ENCODE measurements around the gene ASB1.
A peak's percentile ranks its signal among the peaks of the same experiment; 100 is the strongest.

The ASB1 gene

GRCh38 chr2:238446371-238446770 lies 19.6 kb downstream of the ASB1 start:
- no peak for DNase-seq

DNA sequence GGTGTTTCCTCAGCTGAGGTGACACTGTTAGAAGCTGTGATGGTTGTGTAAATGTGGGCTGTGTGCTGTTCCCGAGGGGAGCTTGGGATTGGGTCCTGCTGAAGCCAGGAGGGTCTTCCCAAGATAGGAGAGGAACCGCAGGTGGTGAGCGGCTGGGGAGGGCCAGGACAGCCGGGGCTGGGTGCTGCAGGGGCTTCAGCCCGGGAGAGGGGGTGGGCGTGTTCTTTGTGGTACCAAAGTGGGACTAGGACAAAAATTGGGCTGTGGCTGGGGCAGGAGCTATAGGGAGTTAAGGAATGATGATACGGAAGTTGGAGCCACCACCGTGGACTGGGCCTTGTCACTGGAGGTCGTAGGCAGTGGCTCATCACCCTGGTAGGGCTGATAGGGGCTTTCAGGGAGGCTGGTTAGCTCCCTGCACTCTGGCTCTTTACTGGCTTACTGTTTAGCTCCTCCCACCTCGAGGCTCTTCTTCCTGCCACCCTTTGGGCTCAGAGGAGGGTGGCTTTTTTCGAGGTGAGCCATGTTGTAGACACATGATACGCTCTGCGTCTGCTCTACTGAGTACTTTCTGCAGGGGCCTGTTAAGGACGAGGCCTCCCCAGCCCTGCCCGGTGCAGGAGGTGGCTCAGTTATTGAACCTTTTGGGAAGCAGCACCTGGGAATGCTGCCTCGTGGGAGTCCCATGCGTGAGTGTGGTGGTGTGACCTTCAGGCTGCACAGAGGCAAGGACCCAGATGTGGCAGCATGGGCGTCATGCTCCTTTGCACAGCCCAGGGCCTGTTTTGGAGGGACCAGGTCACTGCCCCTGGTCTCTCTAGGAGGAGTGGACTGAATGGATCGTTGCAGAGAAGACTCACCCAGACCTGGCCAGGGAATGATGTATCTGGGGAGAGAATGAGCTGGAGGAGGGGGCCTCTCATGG lies 21.6 kb downstream of the ASB1 start:
- no peak for DNase-seq

DNA sequence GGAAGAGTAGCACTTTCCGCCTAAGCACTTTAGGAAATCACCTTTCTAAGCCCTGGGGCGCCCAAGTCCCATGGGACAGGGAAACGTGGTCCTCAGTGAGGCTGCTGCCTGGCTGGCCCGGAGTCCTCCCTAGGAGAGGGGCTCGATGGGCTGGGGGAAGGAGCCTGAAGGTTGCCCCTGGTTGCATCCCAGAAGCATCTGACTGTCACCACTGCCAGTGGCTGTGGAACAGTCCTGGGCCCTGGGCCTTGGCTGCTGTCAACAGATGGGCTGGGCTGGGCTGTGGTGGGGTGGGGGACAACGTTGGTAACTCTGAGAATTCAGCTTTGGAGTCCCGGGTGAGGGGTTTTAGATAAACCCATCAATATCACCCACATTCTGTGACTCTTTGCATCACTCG lies 22.5 kb downstream of the ASB1 start:
- no peak for DNase-seq

DNA sequence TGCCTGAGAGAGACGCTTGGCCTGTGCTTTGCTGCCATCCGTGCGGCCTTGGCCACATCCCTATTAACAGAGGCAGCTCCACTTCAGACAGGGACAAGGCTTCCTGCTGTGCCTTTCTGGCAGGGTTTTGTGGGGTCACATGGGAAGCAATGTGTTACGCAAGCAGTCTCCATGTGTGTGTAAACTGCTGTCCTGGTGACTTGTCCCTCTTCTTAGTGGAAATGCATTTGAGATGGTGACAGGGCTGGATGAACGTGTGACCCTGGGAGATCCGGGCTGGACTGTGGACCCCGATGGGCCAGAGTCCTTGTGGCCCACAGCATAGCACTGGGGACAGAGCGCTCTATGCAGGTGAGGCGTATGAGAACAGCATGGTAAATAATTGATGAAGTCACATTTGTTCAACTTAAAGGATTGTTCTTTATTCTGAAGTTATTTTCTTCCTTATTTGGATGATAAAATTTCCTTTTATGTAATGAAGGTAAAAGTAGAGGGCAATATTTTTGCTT lies 23.2 kb downstream of the ASB1 start:
- DNase-seq: no peak

DNA sequence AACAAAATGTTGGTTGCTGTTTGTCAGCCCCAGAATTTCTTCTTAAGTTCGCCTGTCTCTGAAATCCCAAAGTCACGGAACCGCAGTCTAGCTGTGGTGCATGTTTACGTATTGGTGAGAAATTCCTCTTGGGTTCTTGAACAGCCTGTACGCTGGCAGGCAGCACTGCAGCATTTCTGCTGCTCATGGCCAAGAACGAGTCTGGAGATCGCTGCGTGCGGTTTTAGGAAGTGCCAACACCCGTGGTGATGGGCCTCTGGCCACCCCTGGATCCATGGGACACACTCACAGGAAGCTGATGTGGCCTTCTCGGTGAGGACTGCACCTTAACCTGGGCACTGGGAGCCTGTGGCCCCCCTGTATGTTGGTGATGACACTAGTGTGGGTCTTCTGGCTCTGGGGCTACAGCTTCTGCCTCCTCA lies 23.7 kb downstream of the ASB1 start:
- DNase-seq: no peak

DNA sequence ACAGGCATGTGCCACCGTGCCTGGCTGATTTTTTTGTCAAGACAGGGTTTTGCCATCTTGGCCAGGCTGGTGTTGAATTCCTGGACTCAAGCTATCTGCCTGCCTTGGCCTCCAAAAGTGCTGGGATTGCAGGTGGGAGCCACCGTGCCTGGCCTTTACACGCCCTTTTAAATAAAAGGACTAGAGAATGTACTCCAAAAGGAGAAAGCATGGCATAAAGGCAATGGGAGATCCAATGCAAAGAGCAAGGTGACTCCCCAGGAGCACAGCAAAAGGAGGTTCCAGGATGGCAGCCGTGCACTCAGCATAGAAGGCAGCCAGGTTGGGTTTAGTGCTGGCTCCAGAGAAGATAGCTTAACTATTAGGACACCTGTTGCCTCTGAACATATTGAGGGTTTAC lies 27.1 kb downstream of the ASB1 start:
- no peak for DNase-seq

GRCh38 chr2:238456449-238456848 lies 29.7 kb downstream of the ASB1 start:
- DNase-seq: no peak

DNA sequence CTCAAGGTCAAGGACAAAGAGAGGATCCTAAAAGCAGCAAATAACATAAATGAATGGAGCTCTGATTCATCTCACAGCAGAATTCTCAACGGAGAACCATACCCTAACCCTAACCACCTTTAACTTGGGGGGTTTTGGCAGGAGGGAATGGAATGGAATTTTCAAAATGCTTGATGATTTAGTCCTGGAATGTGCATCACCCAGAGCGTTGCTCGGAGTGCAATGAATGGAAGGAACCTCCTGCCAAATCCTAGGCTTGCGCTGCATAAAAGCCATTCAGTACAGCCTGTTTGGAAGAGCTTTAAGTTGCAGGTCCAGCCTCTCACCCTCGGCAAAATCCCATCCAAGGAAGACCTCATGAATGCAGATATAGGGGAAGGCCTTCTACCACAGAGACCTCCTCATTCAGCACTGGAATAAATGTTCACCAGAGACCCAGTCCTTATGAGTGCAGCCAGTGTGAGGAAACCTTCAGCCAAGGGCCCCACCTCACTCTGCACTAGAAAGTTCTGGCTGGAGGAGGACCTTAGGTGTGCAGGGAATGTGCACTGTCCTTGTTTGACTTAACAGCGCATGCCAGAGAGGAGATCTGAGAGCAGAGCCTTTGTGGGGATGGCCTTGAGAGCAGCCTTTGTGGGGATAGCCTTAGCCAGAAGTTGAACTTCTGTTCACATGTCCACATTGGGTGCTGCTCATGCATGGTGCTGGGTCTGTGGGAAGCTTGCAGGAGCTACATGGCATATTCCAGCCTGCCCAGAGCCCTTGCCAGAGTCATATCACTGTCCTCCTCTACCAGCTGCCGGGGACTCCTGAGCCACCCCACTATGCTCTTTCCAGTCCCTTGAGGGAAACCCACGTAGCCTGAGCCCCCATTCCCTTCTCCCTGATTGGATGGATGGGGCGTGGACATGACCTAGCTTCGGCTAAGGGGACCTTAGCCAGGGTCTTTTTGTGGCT lies 30.5 kb downstream of the ASB1 start:
- DNase-seq: no peak

- DNase-seq: no peak
These were observed 31.2 kb downstream of the ASB1 start for GRCh38 chr2:238457927-238458324.

DNA sequence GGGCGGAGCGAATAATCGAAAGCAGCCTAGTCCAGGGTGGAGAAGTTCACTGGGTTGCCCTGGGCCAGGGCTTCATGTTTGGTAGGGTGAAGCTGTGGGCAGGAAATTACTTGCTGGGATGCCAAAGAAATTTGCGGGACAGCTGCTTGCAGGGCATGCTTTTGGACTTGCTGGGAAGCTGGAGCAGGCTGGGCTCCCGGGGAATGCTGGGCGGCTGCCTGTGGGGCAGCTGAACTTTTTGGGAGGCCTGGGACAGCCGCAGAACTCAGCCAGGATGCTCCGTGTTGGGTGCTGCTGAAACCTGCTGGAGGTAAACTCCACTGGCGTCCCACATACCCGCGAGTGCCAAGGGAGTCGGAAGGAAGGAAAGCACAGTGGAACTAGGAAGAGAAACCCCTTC lies 31.9 kb downstream of the ASB1 start:
- no peak for DNase-seq

GRCh38 chr2:238459081-238459629 lies 32.4 kb downstream of the ASB1 start:
- DNase-seq: no peak

DNA sequence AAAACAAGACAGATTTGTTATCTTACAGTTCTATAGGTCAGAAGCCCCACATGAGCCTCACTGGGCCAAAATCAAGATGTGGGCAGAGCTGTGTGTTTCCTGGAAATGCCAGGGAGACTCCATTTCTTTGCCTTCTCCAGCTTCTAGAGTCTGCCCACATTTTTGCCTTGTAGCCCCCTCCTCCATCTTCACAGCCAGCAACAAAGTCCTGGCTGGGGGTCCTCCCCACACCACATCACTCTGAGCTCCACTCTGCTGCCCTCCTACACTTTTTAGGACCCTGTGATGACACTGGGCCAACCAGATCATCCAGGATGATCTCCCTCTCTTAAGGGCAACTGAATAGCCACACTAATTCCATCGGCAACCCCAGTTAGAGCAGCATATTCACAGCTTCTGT lies 34.3 kb downstream of the ASB1 start:
- DNase-seq: no peak

- no peak for DNase-seq
These were observed 34.8 kb downstream of the ASB1 start for GRCh38 chr2:238461491-238461890.

GRCh38 chr2:238461916-238462315 lies 35.2 kb downstream of the ASB1 start:
- no peak for DNase-seq

- DNase-seq: peak; percentile 24
These were observed 36.2 kb downstream of the ASB1 start for GRCh38 chr2:238462782-238463396.

DNA sequence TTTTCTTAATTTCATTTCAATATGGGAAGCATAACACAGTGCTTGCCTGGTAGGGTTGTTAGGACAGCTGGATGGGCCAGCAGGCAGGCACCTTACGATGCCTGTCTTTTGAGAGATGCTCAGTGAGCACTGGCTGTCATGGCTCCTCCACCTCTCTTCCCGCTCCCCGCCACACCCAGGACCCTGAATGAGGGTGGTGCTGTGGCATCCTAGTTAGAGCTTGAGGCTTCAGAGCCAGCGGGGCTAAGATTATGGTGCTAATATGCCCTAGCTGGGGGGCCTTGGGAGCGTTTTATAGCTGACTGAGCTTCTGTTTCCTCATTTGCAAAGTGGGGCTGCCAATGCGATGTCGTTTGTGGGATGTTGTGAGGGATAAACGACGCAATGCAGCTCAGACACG lies 37.7 kb downstream of the ASB1 start:
- no peak for DNase-seq

GRCh38 chr2:238465487-238466242 lies 38.9 kb downstream of the ASB1 start:
- DNase-seq: no peak

- no peak for DNase-seq
These were observed 39.6 kb downstream of the ASB1 start for GRCh38 chr2:238466243-238466756.

DNA sequence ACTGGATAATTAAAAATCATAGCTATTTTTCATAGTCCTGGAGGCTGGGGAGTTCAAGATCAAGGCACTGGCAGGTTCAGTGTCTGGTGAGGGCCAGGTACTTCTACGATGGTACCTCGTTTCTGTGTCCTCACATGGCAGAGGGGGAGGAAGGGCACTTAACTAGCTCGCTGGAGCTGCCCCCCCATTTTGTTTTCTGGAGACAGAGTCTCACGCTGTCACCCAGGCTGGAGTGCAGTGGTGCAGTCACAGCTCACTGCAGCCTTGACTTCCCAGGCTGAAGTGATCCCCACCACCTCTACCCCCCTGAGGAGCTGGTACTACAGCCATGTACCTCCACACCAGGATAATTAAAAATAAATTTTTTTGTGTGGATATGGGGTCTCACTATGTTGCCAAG lies 40.3 kb downstream of the ASB1 start:
- DNase-seq: no peak

- no peak for DNase-seq
These were observed 41.1 kb downstream of the ASB1 start for GRCh38 chr2:238467792-238468191.

- no peak for DNase-seq
These were observed 42.4 kb downstream of the ASB1 start for GRCh38 chr2:238469155-238469554.

DNA sequence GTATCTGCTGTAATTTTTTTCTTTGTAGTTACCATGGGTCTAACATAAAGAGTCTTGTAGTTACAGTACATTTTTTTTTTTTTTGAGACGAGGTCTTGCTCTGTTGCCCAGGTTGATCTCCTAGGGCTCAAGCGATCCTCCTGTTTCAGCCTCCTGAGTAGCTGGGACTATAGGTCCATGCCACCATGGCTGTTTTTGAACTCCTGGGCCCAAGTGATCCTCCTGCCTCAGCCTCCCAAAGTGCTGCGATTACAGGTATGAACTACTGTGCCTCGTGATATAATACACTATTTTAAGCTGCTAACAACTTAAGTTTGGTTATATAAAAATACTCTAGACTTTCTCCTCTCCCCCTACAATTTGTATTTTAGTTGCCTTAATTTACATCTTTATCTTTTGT lies 46.3 kb downstream of the ASB1 start:
- DNase-seq: no peak

Data from NCI-H774 (cell line).